HepG2 (cell line): ENCODE measurements around the gene CAMTA1. TPM values are rescaled to one million over a fixed set of nuclear protein-coding genes. Genes with fewer than 3 reads are reported as not detected.

ENCODE experiments used
- ATAC-seq: fragments of 200-7000 bp; cut with Tn5 transposase; 3 replicates; pipeline ENCODE4 v1.9.1; 2020; ENCODE audit warnings: mild to moderate bottlenecking, moderate library complexity
- BruUV-seq: library from RNA; stranded (reverse); fragments of 400-500 nt; replicated peaks from 2 replicates; lab custom pipeline; 2021; lab: Mats Ljungman, UMichigan
- CTCF ChIA-PET: fragments of 300-600 bp; formaldehyde crosslinking; extraction: SDS; loops from one replicate; lab custom pipeline; 2021; ENCODE audit warnings: low total read pairs, inconsistent platforms, low intra/inter-chr PET ratio; lab: Yijun Ruan, JAX
- POLR2A ChIA-PET: fragments of 350-600 bp; sonication (Branson Sonifier 250); formaldehyde crosslinking; loops from one replicate; lab custom pipeline; 2020; ENCODE audit warnings: antibody characterized with exemption, inconsistent platforms; lab: Yijun Ruan, JAX
- DNase-seq: peaks from one replicate; pipeline ENCODE4 v3.0.0-alpha.2; 2015; ENCODE audit warnings: low spot score
- FAIRE-seq: peaks from 3 replicates; lab custom pipeline; 2011; peaks lifted over from hg19 to GRCh38; lab: Jason Lieb, UNC
- H2AFZ ChIP-seq: one replicate; pipeline ENCODE4 v1.6.1; 2011; ENCODE audit warnings: low read length, inconsistent platforms
- H3K27ac ChIP-seq: fragments of 300-600 bp; 3 replicates; pipeline ENCODE4 v1.8.0; 2011; ENCODE audit warnings: mixed run types, mild to moderate bottlenecking, mixed read lengths, low read length, inconsistent platforms; ENCODE audit not compliant: insufficient read depth; ENCODE audit errors: extremely low read length
- H3K27me3 ChIP-seq, 2 experiments: fragments of 200-600 bp in 1 of 2; 2 replicates in 1 of 2; 3 replicates in 1 of 2; pipeline versions ENCODE4 v1.6.0 to v1.8.0; 2011; ENCODE audit warnings: low read length in 2 of 2, mild to moderate bottlenecking in 2 of 2, moderate library complexity in 2 of 2, inconsistent platforms in 1 of 2; ENCODE audit not compliant: insufficient read depth in 2 of 2, control insufficient read depth in 1 of 2
- H3K36me3 ChIP-seq, 2 experiments: fragments of 200-600 bp in 1 of 2; replicated peaks in 1 of 2; 2 replicates in 1 of 2; 3 replicates in 1 of 2; pipeline versions ENCODE4 v1.5.1 to v1.8.0; 2011; ENCODE audit warnings: low read length in 2 of 2, inconsistent platforms in 1 of 2; ENCODE audit not compliant: insufficient read depth in 2 of 2, control insufficient read depth in 1 of 2
- H3K4me1 ChIP-seq: 2 replicates; pipeline ENCODE4 v1.5.1; 2012; ENCODE audit warnings: low read length, inconsistent platforms; ENCODE audit not compliant: insufficient read depth
- H3K4me2 ChIP-seq: 2 replicates; pipeline ENCODE4 v1.6.0; 2011; ENCODE audit warnings: low read depth, low read length, inconsistent platforms
- H3K4me3 ChIP-seq, 3 experiments: fragments of 200-600 bp in 1 of 3; sonication (generic), shearing (Covaris generic) in 1 of 3; replicated peaks in 1 of 3; 2 replicates each; pipeline ENCODE4 v1.5.1; 2011 to 2016; ENCODE audit warnings: low read length in 3 of 3, inconsistent platforms in 2 of 3, low read depth in 2 of 3, mild to moderate bottlenecking in 2 of 3, control low read depth in 1 of 3, mixed read lengths in 1 of 3; ENCODE audit not compliant: insufficient read depth in 1 of 3
- H3K79me2 ChIP-seq: one replicate; pipeline ENCODE4 v1.6.1; 2011; ENCODE audit warnings: low read length, inconsistent platforms; ENCODE audit not compliant: insufficient read depth
- H3K9ac ChIP-seq: 2 replicates; pipeline ENCODE4 v1.6.0; 2011; ENCODE audit warnings: mild to moderate bottlenecking, low read depth, low read length, inconsistent platforms; ENCODE audit not compliant: insufficient read depth
- H3K9me3 ChIP-seq: 2 replicates; pipeline ENCODE4 v1.5.1; 2012; ENCODE audit warnings: mild to moderate bottlenecking, low read length
- H4K20me1 ChIP-seq: 2 replicates; pipeline ENCODE4 v1.6.0; 2011; ENCODE audit warnings: inconsistent platforms, mild to moderate bottlenecking, low read length, moderate library complexity; ENCODE audit not compliant: insufficient read depth
- CBX2 ChIP-seq, 2 experiments: fragments of 200-600 bp in 1 of 2; sonication (generic); formaldehyde crosslinking in 1 of 2; IDR thresholded peaks; 2 replicates each; pipeline versions ENCODE4 v1.7.0 to v1.8.1; 2018 to 2022; ENCODE audit warnings: low read depth in 2 of 2, low read length in 1 of 2, mild to moderate bottlenecking in 1 of 2, missing genetic modification reagents in 1 of 2
- CCAR2 ChIP-seq: fragments of 200-400 bp; formaldehyde crosslinking; optimal IDR thresholded peaks from 2 replicates; pipeline ENCODE3; 2018; ENCODE audit warnings: low read depth, mild to moderate bottlenecking, low read length, moderate library complexity
- CREBL2 ChIP-seq: sonication (generic); formaldehyde crosslinking; IDR thresholded peaks from 2 replicates; pipeline ENCODE4 v1.8.1; 2023; ENCODE audit warnings: missing genetic modification reagents, mild to moderate bottlenecking, borderline replicate concordance
- IRF2 ChIP-seq: IDR thresholded peaks from 2 replicates; pipeline ENCODE4 v1.6.1; 2018; ENCODE audit warnings: missing genetic modification reagents, missing compliant biosample characterization
- NFE2L2 ChIP-seq: fragments of 150-350 bp; IDR thresholded peaks from 2 replicates; pipeline ENCODE4 v1.6.1; 2014; ENCODE audit warnings: low read length
- REPIN1 ChIP-seq: sonication (generic); formaldehyde crosslinking; IDR thresholded peaks from 2 replicates; pipeline ENCODE4 v1.8.0; 2022; ENCODE audit warnings: missing genetic modification reagents, low read depth, mild to moderate bottlenecking, borderline replicate concordance
- TAF15 ChIP-seq: fragments of 200-400 bp; formaldehyde crosslinking; IDR thresholded peaks from one replicate; pipeline ENCODE4 v1.6.1; 2018; ENCODE audit warnings: mild to moderate bottlenecking, low read depth, low read length; ENCODE audit not compliant: poor library complexity, severe bottlenecking
- TMF1 ChIP-seq: sonication (generic); formaldehyde crosslinking; IDR thresholded peaks from 2 replicates; pipeline ENCODE4 v1.8.1; 2022; ENCODE audit warnings: low read depth, missing genetic modification reagents
- U2AF1 ChIP-seq: fragments of 200-400 bp; formaldehyde crosslinking; optimal IDR thresholded peaks from 2 replicates; pipeline ENCODE3; 2017; ENCODE audit warnings: mild to moderate bottlenecking, low read depth, low read length
- ZBTB43 ChIP-seq: sonication (generic); formaldehyde crosslinking; conservative IDR thresholded peaks from 2 replicates; pipeline ENCODE4 v1.4.0; 2020; ENCODE audit warnings: missing genetic modification reagents
- ZEB1 ChIP-seq: IDR thresholded peaks from 2 replicates; pipeline ENCODE4 v1.6.1; 2012; ENCODE audit warnings: mild to moderate bottlenecking, low read depth, inconsistent platforms; ENCODE audit not compliant: insufficient replicate concordance
- ZFP36L1 ChIP-seq: sonication (generic); formaldehyde crosslinking; IDR thresholded peaks from 2 replicates; pipeline ENCODE4 v1.8.0; 2022; ENCODE audit warnings: mild to moderate bottlenecking, missing genetic modification reagents, moderate library complexity
- ZNF121 ChIP-seq: sonication (generic); formaldehyde crosslinking; IDR thresholded peaks from 2 replicates; pipeline ENCODE4 v1.5.0; 2020; ENCODE audit warnings: mild to moderate bottlenecking, missing genetic modification reagents
- ZNF260 ChIP-seq: sonication (generic); formaldehyde crosslinking; IDR thresholded peaks from 2 replicates; pipeline ENCODE4 v1.4.0; 2020; ENCODE audit warnings: missing genetic modification reagents, low read depth, mild to moderate bottlenecking, borderline replicate concordance
- ZNF619 ChIP-seq: sonication (generic); formaldehyde crosslinking; IDR thresholded peaks from 2 replicates; pipeline ENCODE4 v1.4.0; 2020; ENCODE audit warnings: mild to moderate bottlenecking, missing genetic modification reagents
- ZNF652 ChIP-seq: IDR thresholded peaks from 2 replicates; pipeline ENCODE4 v1.6.1; 2016; ENCODE audit warnings: low read depth, borderline replicate concordance
- ZNF724P ChIP-seq: sonication (generic); formaldehyde crosslinking; IDR thresholded peaks from 2 replicates; pipeline ENCODE4 v1.8.0; 2022; ENCODE audit warnings: missing genetic modification reagents, borderline replicate concordance
- WGBS: methylation state at CpG from one replicate; pipeline ENCODE4 v1.1.6; 2017; ENCODE audit warnings: low lambda C conversion rate; 5-methylcytosine and 5-hydroxymethylcytosine counted together
- in situ Hi-C: cut with HindIII; loops from 2 replicates; pipeline ENCODE4 v1.10.0; 2017; ENCODE audit warnings: low pct_unique_long_range_greater_than_20kb; ENCODE audit not compliant: extremely low pct_ligation_motif_present
- intact Hi-C: fragments of 100-400 bp; cut with micrococcal nuclease; formaldehyde crosslinking; loops from one replicate; pipeline ENCODE4 v1.10.0; 2022; ENCODE audit not compliant: unreplicated experiment
- polyA plus RNA-seq, 8 experiments: library from polyadenylated mRNA; depleted of rRNA in 3 of 8; stranded (reverse) in 7 of 8; unstranded in 1 of 8; fragments of >200 nt; fragmentation: Illumina TruSeq in 4 of 8; extraction: Trizol in 4 of 8; gene quantifications; 2 replicates each; pipeline versions ENCODE4 v1.2.1 to v1.2.3, GENCODE V29; 2011 to 2016; ENCODE audit warnings: low read depth in 4 of 8, missing spikeins in 1 of 8, mixed read lengths in 1 of 8; ENCODE audit not compliant: insufficient read depth in 1 of 8
- total RNA-seq, 5 experiments: library from RNA; depleted of rRNA; stranded (reverse); fragments of >200 nt; fragmentation: Illumina TruSeq; extraction: Trizol; gene quantifications; 2 replicates each; pipeline ENCODE4 v1.2.3, GENCODE V29; 2016; ENCODE audit warnings: low read depth in 1 of 5

The CAMTA1 gene
- total and polyA plus RNA-seq, 2 of the 13 experiments (the other 11 are each of a cell fraction or from before 2014, with no cell fraction given) = 25.0 to 36.4 TPM

GRCh38 chr1:7292036-7292681 is 506.9 kb downstream of the CAMTA1 start:
- H3K9me3 ChIP-seq = peaks cover 8% of the 10 kb centered on the region; the same call in 1 of the 2 replicates
- H3K27ac ChIP-seq = no peak overlapping the region
- no peaks in the 10 kb centered on the region for H3K4me1 ChIP-seq
- no peak overlapping the region for H3K9ac ChIP-seq
- H4K20me1 ChIP-seq = no peaks in the 10 kb centered on the region
- 30% methylated on average over 10 of the region's 10 CpGs for WGBS
- BruUV-seq = no TSS peak
- no peak for TF ChIP-seq IRF2 (CRISPR knock-in tag)
- TF ChIP-seq CREBL2 (CRISPR knock-in tag) = no peak
- TF ChIP-seq TMF1 (CRISPR knock-in tag) = no peak
- TF ChIP-seq ZNF260 = no peak
- no peak for TF ChIP-seq ZNF619 (CRISPR knock-in tag)
- no peak for TF ChIP-seq ZFP36L1 (CRISPR knock-in tag)
- TF ChIP-seq NFE2L2 = no peak
- no peak for TF ChIP-seq CCAR2
- TF ChIP-seq ZNF121 = no peak
- TF ChIP-seq ZNF724P (CRISPR knock-in tag) = no peak
- no peak for TF ChIP-seq ZBTB43
- no peak for TF ChIP-seq U2AF1
- no peak for TF ChIP-seq REPIN1 (CRISPR knock-in tag)
- no peak for TF ChIP-seq TAF15
- no peak for TF ChIP-seq ZEB1
- no peak for TF ChIP-seq ZNF652 (CRISPR knock-in tag)
- TF ChIP-seq CBX2 (IDR thresholded peaks at IDR 0.05; ENCODE audit: low read depth, low read length) = no peak
- no peak for TF ChIP-seq CBX2 (CRISPR knock-in tag; IDR thresholded peaks at IDR 0.05; ENCODE audit: low read depth)
- FAIRE-seq = no peak
- H3K4me3 ChIP-seq = no peak overlapping the region
- peaks cover 0 to 27% of the 10 kb centered on the region in 2 experiments; a peak in 3 of 5 replicates for H3K27me3 ChIP-seq
- in situ Hi-C loops (no loop called here), intact Hi-C loops (no loop called here)
- H3K36me3 ChIP-seq = no peaks in the 10 kb centered on the region
- CTCF ChIA-PET = no interaction called here
- no peak overlapping the region for H3K4me2 ChIP-seq
- ATAC-seq = no peak
- DNase-seq = no peak
- H2AFZ ChIP-seq = no peak overlapping the region
- H3K79me2 ChIP-seq = no peaks in the 10 kb centered on the region
- POLR2A ChIA-PET = no interaction called here
